Measurements from ENCODE around the gene MTM1.

The MTM1 gene

GRCh38 chrX:150605603-150606002, 37.2 kb downstream of the MTM1 start:
- no peak for DNase-seq (ENCODE audit: low spot score)

- DNase-seq (ENCODE audit: low spot score), result no peak
These were observed 38.8 kb downstream of the MTM1 start for GRCh38 chrX:150607201-150607600.

DNA sequence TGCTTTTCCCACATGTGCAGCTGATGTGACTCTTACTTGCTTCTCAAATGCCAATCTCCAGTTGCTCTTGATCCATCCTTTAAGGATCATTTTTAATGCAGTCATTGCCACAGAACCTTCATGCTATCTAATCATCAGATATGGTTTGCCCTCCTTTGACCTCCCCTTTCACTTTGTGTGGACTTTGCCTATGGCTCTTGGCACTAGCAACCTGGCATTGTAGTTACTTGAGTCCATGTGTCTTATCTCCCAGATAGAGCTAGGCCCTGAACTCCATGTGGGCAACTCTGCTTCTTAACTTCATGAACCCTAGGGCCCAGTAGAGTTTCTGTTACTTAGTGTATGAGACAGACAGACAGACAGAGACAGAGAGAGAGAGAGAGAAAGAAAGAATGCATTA, 41.6 kb downstream of the MTM1 start:
- no peak for DNase-seq (ENCODE audit: low spot score)

DNA sequence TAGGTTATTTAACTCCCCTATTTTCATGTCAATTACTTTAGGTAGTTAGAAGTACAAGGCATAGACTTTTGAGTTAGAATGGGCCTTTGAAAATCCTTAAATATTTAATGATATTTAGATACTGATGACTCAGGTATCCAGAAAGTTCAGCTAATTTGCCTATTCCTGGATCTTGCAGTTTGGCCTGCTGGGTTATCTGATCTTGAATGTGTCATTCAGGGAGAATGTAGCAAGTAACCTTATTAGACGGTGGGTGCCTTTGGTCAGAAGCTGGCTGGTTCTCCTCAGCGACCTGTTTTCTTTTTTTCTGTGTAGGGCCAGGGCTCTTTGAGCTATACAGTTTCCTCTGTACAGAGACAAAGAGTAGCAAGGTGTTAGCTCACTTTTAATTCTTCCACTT, 42.0 kb downstream of the MTM1 start:
- no peak for DNase-seq (ENCODE audit: low spot score)

- no peak for DNase-seq (ENCODE audit: low spot score)
These were observed 46.9 kb downstream of the MTM1 start for GRCh38 chrX:150615356-150615755.

DNA sequence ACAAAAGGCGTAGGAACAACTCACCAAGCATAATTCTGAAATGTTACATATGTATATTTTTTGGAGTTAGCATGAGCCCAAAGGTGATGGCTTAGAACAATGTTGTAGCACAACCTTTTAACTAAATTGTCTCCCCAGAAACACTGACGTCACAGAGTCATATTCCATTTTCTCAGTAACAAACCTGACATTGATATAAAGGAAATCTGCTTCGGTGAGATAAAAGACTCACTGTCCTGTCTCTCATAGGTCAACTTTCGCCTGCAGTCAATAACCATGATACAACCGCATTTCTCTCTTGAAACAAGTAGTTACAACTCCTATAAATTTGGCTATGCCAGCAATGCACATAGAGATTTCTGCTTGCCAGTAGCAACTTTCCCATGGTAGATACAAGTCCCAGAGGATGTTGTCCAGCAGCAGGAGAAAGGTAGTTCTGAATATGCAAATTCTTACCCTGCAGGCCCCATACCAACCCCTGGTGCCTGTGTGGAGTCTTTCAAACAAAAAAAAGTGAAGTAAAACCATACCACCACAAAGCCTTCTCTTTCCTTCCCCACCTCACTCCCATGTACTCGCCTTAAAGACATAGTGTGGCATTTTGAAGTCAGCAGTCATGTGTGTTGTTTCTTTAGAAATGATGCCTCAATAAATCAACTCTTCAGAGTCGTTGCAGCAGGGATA, 47.9 kb downstream of the MTM1 start:
- no peak for DNase-seq (ENCODE audit: low spot score)

DNA sequence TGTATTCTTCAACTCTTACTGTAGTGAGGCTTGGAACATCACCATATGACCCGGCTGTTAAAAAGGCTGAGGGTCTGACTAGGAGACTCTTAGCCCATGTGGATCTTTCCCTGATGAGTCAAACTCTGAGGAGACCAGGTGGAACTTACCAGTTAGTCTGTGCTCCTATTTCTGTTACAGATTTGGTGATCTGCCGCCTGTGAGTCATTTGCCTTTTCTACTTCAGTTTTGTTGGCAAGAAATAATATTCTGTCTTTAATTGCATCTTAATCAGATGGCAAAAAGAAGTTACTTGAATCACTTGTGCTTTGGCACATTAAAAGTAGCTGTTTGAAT, 48.4 kb downstream of the MTM1 start:
- no peak for DNase-seq (ENCODE audit: low spot score)

DNA sequence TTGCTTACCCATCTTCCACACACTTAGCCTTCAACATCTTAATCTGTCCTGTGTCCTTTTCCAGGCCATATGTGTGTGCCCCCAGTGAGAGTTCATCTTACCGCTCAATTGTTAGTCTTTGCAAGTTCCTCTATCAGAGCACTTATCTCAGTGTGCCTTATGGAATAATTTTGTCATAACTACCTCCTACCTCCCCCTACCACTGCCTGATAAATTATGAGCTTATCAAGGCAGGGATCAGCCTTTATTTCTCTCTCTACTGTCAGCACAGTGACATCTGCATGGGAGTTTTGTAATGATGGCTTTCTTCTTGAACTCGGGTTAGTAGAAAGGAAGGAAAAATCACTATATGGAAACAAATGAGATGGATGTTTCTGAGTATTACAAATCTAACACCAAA, 53.2 kb downstream of the MTM1 start:
- no peak for DNase-seq (ENCODE audit: low spot score)

DNA sequence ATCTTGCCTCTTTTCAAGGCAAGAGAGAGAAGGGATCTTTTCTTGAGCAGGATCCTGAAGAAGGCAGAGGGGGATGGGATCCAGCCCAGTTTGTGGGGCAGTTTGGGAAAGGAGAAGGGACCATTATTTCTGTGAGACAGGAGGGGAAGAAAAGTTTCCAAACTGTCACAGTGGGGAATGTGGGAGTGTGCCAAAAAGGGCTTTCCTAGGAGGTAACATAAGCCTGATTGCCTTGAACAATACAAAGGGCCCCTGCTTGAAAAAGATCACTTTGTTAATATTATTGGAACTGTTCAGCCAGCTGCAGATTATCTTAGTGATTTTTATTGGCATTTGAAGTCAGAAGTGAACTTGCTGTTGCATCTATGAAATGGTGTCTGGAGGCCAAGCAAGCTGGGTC, 55.2 kb downstream of the MTM1 start:
- no peak for DNase-seq (ENCODE audit: low spot score)

DNA sequence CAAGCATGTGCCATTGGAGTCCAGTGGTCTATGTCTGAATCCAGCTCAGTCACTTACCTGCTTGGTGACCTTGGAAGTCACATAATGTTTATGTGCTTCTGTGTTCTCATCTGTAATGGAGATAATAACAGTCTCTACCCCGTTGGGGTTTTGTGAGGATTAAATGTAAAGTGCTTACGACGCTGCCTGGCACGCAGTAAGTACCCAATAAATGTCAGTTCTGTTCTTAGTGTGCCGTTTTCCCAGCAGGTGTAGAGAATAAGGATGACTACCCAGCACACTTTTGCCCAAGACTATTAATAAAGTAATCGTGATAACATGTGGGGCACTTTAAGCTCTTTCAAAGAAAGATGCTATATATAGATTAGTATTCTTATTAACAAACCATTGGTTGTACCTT, 56.7 kb downstream of the MTM1 start:
- DNase-seq (ENCODE audit: low spot score), result no peak

- no peak for DNase-seq (ENCODE audit: low spot score)
These were observed 57.5 kb downstream of the MTM1 start for GRCh38 chrX:150625875-150626274.

DNA sequence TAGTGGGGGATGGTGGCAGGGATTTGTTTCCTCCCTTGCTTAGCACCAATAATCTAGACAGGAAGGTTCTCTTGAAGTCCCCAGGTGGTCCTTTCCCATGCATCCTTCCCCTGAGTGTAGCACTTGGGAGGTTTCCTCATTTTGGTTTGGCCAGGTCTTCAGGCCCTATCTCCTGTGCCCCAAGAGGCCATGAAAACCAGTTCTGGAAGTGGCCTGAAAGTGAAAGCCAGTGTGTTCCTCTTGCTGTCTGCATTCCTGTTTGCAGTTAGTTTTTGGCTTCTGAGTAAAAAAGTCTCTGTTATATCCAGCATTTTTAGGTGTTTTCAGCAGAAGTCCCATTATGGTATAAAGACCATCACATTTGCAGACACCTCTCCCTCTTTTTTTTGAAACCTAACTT, 59.5 kb downstream of the MTM1 start:
- DNase-seq (ENCODE audit: low spot score), result no peak

- no peak for DNase-seq (ENCODE audit: low spot score)
These were observed 67.5 kb downstream of the MTM1 start for GRCh38 chrX:150635952-150636351.

GRCh38 chrX:150642423-150642822, 74.0 kb downstream of the MTM1 start:
- DNase-seq (ENCODE audit: low spot score), result no peak

- DNase-seq (ENCODE audit: low spot score), result no peak
These were observed 74.8 kb downstream of the MTM1 start for GRCh38 chrX:150643271-150643670.

DNA sequence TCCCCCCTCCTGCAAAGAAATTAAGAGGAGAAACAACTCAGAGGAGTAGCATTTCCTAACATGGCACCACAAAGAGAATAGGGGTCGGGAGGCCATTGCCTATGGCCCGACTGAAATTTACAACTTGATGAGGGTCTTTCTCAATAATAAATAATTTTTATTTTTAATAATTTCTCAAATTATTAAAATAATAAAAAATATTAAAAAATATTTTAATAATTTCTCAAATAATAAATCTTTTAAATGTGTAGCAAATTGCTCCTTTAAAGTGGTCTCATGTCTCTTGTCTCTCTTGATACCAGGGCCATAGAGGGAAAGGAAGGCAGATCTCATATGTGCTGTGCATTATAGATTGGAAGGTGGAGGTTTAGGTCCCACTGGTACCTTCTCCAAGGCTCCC, 75.5 kb downstream of the MTM1 start:
- DNase-seq (ENCODE audit: low spot score), result no peak

- no peak for DNase-seq (ENCODE audit: low spot score)
These were observed 76.0 kb downstream of the MTM1 start for GRCh38 chrX:150644422-150644821.

GRCh38 chrX:150647331-150647730, 78.9 kb downstream of the MTM1 start:
- no peak for DNase-seq (ENCODE audit: low spot score)

- DNase-seq (ENCODE audit: low spot score), result no peak
These were observed 80.0 kb downstream of the MTM1 start for GRCh38 chrX:150648296-150648940.

GRCh38 chrX:150649096-150649870, 80.9 kb downstream of the MTM1 start:
- DNase-seq (ENCODE audit: low spot score), result no peak

DNA sequence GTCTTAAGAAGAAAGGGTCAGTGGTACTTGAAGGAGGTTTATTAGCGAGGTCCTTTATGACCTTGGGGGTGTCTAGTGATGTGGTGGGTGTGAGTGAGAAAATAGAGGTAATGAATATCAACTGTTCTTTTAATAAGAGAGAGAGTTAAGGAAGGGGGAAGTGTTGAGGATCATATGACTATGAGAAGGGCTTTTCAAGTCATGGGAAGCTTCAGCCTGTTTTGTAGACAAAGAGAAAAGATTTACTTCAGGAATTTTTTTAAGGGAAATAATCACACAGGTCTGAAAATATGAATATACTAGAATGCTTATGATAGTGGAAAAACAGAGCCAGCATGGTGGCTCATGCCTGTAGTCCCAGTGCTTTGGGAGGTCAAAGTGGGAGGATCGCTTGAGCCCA, 83.5 kb downstream of the MTM1 start:
- DNase-seq (ENCODE audit: low spot score), result no peak

DNA sequence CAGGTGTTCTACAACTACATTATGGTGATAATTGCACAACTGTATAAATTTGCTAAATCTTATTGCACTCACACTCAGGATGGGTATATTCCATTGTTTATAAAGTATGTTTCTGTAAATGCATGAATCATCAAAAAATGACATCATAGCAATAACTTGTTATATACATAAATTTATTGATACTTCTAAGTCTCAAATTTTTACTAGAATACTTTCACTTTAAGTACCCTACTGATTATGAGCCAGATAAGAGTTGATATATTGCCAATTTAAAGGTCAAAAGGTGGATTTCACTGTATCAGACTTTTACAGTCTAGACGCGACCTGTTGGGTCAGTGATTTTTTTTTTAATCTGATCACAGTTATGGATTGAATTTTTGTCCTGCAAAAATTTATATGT, 87.4 kb downstream of the MTM1 start:
- no peak for DNase-seq (ENCODE audit: low spot score)

DNA sequence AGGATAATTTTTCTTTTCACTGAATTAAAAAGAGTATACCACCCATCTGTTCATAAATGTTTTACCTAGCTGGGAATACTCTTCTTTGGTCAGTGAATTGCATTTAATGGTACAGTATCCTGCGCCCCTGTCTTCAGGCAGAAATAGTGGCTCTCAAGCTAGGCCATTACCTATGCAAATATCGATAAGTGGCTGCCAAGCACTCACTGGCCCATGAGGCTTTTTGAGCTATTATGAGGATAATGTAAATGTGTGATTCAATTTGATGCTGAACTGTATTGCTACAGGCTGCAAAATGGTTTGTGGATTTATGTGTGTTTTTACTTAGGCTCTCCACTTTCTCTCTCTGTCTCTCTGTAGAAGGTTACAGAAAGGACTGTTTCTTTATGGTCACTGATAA, 94.7 kb downstream of the MTM1 start:
- DNase-seq (ENCODE audit: low spot score), result no peak

DNA sequence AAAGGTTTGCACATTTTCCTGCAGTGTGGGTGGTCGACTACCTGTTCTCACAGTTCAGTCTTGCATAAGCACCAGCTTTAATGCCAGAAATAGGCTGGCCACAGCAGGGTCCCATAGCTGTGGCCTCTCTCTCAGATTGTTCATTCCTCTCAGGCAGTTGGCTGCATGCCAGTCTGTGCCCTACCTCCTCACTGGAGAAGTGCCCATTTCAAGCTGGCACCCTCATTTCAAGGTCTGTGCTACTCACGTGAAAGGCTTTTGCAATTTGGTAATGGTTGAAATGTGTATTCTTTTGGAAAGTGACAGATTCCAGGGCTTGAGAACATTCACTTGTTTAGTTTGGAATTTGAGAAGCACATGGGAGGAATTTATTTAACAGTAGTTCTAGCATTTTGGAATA, 95.9 kb downstream of the MTM1 start:
- DNase-seq (ENCODE audit: low spot score), result no peak

Measured in left forelimb (tissue), 1 donor.